Ishikawa (cell line): ENCODE measurements around the gene EEFSEC.

Experiments
- EP300 ChIP-seq: IDR thresholded peaks from 2 replicates; pipeline ENCODE4 v1.6.1; 2012; ENCODE audit warnings: borderline replicate concordance
- MAX ChIP-seq: IDR thresholded peaks from 2 replicates; pipeline ENCODE4 v1.6.1; 2012
- RAD21 ChIP-seq: IDR thresholded peaks from 2 replicates; pipeline ENCODE4 v1.6.1; 2012; ENCODE audit warnings: low read depth
- ZBTB7A ChIP-seq: IDR thresholded peaks from 2 replicates; pipeline ENCODE4 v1.6.1; 2012; ENCODE audit warnings: low read depth

- TF ChIP-seq MAX (no peak), RAD21 (no peak), EP300 (no peak), ZBTB7A (no peak)
Measured at GRCh38 chr3:128227507-128227906, 74.2 kb downstream of the EEFSEC start.
